Transverse colon (tissue), 4 donors: ENCODE data around the gene FUT7.

Source experiments
- POLR2A ChIP-seq: fragments of 450-650 bp; IDR thresholded peaks from one replicate; pipeline ENCODE4 v1.6.1; 2016; ENCODE audit warnings: antibody characterized with exemption, mild to moderate bottlenecking, moderate library complexity
- POLR2AphosphoS5 ChIP-seq, 3 donors: sonication (generic); formaldehyde crosslinking; IDR thresholded peaks; one replicate each; pipeline ENCODE4 v1.6.1; 2016; ENCODE audit warnings: antibody characterized with exemption in 3 of 3
- TF ChIP-seq, protein P1 (sequence below), 5 experiments: fragments of 200-600 bp in 3 of 5; fragments of 450-650 bp in 2 of 5; sonication (generic) in 3 of 5; IDR thresholded peaks; 1 replicate in 2 of 5; 2 replicates in 3 of 5; pipeline ENCODE4 v1.5.1; 2016 to 2017; ENCODE audit warnings: antibody characterized with exemption in 5 of 5, inconsistent platforms in 3 of 5, mild to moderate bottlenecking in 2 of 5, moderate library complexity in 1 of 5

DNA sequence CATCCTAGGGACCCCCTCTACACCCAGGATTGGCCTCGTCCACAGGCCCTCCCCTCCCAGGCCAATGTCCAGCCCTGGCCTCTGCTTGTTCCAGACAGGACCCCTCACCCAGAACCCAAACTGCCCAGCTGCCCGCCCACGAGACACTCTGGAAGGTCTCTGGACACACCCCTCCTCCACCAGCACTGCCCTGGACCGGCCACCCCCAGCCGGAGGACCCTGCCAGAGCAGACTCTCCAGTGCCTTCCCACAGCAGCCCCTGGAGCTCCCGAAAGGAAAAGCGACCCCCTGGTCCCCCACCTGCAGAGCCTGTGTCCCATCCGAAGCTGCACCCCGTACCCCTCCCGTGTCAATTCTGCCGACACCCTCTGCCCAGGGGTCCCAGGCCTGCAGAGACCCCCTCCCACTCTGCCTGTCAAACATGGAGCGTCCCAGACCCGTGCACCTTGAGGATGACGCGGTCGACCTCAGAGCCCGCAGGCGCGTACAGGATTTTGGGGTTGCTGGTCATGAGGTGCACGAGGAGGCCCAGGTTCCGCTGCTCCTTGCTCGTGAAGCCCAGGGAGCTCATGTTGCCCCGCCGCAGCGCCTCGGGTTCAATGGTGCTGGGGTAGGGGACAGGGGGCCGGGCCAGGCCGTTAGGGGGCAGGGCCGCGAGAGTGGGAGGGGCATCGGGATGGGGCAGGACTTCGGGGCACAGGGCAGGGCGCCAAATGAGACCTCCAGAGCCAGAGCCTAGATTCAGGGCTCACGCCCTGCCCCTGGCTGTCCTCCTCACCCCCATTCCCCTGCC is 11.8 kb downstream of the FUT7 start:
- TF ChIP-seq POLR2AphosphoS5 (IDR thresholded peaks at IDR 0.05) (no peak), POLR2A (no peak)
- TF ChIP-seq, protein P1, sequence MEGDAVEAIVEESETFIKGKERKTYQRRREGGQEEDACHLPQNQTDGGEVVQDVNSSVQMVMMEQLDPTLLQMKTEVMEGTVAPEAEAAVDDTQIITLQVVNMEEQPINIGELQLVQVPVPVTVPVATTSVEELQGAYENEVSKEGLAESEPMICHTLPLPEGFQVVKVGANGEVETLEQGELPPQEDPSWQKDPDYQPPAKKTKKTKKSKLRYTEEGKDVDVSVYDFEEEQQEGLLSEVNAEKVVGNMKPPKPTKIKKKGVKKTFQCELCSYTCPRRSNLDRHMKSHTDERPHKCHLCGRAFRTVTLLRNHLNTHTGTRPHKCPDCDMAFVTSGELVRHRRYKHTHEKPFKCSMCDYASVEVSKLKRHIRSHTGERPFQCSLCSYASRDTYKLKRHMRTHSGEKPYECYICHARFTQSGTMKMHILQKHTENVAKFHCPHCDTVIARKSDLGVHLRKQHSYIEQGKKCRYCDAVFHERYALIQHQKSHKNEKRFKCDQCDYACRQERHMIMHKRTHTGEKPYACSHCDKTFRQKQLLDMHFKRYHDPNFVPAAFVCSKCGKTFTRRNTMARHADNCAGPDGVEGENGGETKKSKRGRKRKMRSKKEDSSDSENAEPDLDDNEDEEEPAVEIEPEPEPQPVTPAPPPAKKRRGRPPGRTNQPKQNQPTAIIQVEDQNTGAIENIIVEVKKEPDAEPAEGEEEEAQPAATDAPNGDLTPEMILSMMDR (IDR thresholded peaks at IDR 0.05), result no peak
